ENCODE measurements around the gene KCNK5. TPM values are rescaled to one million over a fixed set of nuclear protein-coding genes. Genes with fewer than 3 reads are reported as not detected.

KCNK5 gene
- total RNA-seq, 2 experiments from 2014 or later = 25.0 to 25.9 TPM

- no peak for TF ChIP-seq CTCF (IDR thresholded peaks at IDR 0.05)
- Mint-ChIP-seq H3K36me3 (ENCODE audit: low read depth) (peaks cover 66% of the 10 kb centered on the region), H3K27ac (no peak overlapping the region), H3K4me3 (no peak overlapping the region), H3K4me1 (ENCODE audit: low read depth) (peaks cover 14% of the 10 kb centered on the region), H3K9me3 (no peaks in the 10 kb centered on the region), H3K27me3 (no peaks in the 10 kb centered on the region)
- ChIA-PET CTCF (interaction anchor here (0.5 to 2.8 kb wide), 10 partner anchors 10 to 112 kb away, joined by 3 to 15 read pairs (median 4); partner anchors contain the start of gene SAYSD1), POLR2A (no interaction called here)
- DNase-seq = no peak
- intact Hi-C loops (cut with micrococcal nuclease) = no loop called here
- ATAC-seq = no peak
Observed at GRCh38 chr6:39190545-39191235, 38.6 kb downstream of the KCNK5 start.

- H3K27ac Mint-ChIP-seq = no peak overlapping the region
- peak; percentile 70 for ATAC-seq
- intact Hi-C loops (cut with micrococcal nuclease) = no loop called here
- no peak overlapping the region for H3K4me3 Mint-ChIP-seq
- POLR2A ChIA-PET = no interaction called here
- CTCF ChIA-PET = interaction anchor here (0.5 to 2.8 kb wide), 9 partner anchors 11 to 113 kb away, joined by 3 to 15 read pairs (median 4); partner anchors contain the start of gene SAYSD1
- H3K4me1 Mint-ChIP-seq (ENCODE audit: low read depth) = peaks cover 14% of the 10 kb centered on the region
- TF ChIP-seq CTCF (IDR thresholded peaks at IDR 0.05) = no peak
- H3K9me3 Mint-ChIP-seq = no peaks in the 10 kb centered on the region
- peaks cover 62% of the 10 kb centered on the region for H3K36me3 Mint-ChIP-seq (ENCODE audit: low read depth)
- DNase-seq = peak; percentile 37
- no peaks in the 10 kb centered on the region for H3K27me3 Mint-ChIP-seq
Observed at GRCh38 chr6:39189915-39190544, 39.2 kb downstream of the KCNK5 start.

- ChIA-PET CTCF (interaction anchor here (1.5 to 2.8 kb wide), 2 partner anchors 11 to 114 kb away, joined by 6 to 15 read pairs; no protein-coding TSS in a partner anchor), POLR2A (no interaction called here)
- DNase-seq = no peak
- intact Hi-C loops (cut with micrococcal nuclease) = no loop called here
- Mint-ChIP-seq H3K4me1 (ENCODE audit: low read depth) (peaks cover 14% of the 10 kb centered on the region), H3K4me3 (no peak overlapping the region), H3K9me3 (no peaks in the 10 kb centered on the region), H3K27ac (no peak overlapping the region), H3K36me3 (ENCODE audit: low read depth) (peaks cover 61% of the 10 kb centered on the region), H3K27me3 (no peaks in the 10 kb centered on the region)
- ATAC-seq = no peak
- no peak for TF ChIP-seq CTCF (IDR thresholded peaks at IDR 0.05)
Observed at GRCh38 chr6:39189131-39189530, 40.1 kb downstream of the KCNK5 start.

GRCh38 chr6:39188571-39188970 lies 40.7 kb downstream of the KCNK5 start:
- Mint-ChIP-seq H3K36me3 (ENCODE audit: low read depth) (peaks cover 61% of the 10 kb centered on the region), H3K9me3 (no peaks in the 10 kb centered on the region), H3K4me3 (no peak overlapping the region), H3K27ac (peak overlapping the region; percentile 4), H3K4me1 (ENCODE audit: low read depth) (peaks cover 14% of the 10 kb centered on the region), H3K27me3 (no peaks in the 10 kb centered on the region)
- DNase-seq (peak; percentile 28), ATAC-seq (peak; percentile 62)
- no peak for TF ChIP-seq CTCF (IDR thresholded peaks at IDR 0.05)
- intact Hi-C loops (cut with micrococcal nuclease) = no loop called here
- ChIA-PET POLR2A (no interaction called here), CTCF (interaction anchor here (2.8 kb wide), 1 partner anchor 114 kb away, joined by 15 read pairs; no protein-coding TSS in a partner anchor)

GRCh38 chr6:39188098-39188450 lies 41.2 kb downstream of the KCNK5 start:
- ATAC-seq (no peak), DNase-seq (no peak)
- ChIA-PET POLR2A (no interaction called here), CTCF (interaction anchor here (2.8 kb wide), 1 partner anchor 115 kb away, joined by 15 read pairs; no protein-coding TSS in a partner anchor)
- no peak for TF ChIP-seq CTCF (IDR thresholded peaks at IDR 0.05)
- Mint-ChIP-seq H3K27me3 (no peaks in the 10 kb centered on the region), H3K4me1 (ENCODE audit: low read depth) (peaks cover 14% of the 10 kb centered on the region), H3K4me3 (no peak overlapping the region), H3K9me3 (no peaks in the 10 kb centered on the region), H3K36me3 (ENCODE audit: low read depth) (peaks cover 58% of the 10 kb centered on the region), H3K27ac (no peak overlapping the region)
- intact Hi-C loops (cut with micrococcal nuclease) = no loop called here

All from activated CD8-positive, alpha-beta T cell treated with anti-CD3 and anti-CD28 coated beads for 36 hours (primary cell).